ENCODE data around the gene ZMAT5. TPM values are rescaled to one million over a fixed set of nuclear protein-coding genes. Genes with fewer than 3 reads are reported as not detected.

The ZMAT5 gene, protein sequence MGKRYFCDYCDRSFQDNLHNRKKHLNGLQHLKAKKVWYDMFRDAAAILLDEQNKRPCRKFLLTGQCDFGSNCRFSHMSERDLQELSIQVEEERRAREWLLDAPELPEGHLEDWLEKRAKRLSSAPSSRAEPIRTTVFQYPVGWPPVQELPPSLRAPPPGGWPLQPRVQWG
- 22.8 and 24.0 TPM in 2 replicates for total RNA-seq

DNA sequence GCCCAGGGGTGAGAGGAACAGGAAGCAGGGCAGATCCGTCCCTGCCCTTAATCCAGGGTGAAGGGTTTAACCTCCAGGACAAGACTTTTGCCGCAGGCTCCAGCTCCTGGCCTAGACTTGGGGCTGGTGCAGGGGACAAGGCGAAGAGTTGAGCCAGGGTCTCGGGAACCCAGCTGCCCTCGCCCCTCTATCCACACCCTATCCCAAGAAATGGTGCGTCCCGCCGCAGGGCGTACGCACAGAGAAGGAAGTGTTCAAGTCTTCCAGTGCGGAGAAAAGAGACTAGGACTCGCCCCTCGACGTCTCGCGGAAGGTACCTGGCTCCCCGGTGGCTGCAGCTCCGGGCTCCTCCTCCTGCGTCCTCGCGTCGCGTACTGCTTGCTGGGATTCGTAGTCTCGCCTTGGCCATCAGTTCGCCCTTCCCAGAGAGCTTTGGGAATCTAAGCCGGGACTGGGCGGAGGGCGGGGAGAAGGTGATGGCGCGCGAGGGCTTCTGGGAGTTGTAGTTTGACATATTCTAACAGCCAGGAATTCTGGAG lies at the start of gene ZMAT5:
Gene ZMAT5, minus strand, starts transcription at position 376 of the 539 bp plus-strand sequence. CDS start 18,463 bp downstream, outside the sequence.

DNA sequence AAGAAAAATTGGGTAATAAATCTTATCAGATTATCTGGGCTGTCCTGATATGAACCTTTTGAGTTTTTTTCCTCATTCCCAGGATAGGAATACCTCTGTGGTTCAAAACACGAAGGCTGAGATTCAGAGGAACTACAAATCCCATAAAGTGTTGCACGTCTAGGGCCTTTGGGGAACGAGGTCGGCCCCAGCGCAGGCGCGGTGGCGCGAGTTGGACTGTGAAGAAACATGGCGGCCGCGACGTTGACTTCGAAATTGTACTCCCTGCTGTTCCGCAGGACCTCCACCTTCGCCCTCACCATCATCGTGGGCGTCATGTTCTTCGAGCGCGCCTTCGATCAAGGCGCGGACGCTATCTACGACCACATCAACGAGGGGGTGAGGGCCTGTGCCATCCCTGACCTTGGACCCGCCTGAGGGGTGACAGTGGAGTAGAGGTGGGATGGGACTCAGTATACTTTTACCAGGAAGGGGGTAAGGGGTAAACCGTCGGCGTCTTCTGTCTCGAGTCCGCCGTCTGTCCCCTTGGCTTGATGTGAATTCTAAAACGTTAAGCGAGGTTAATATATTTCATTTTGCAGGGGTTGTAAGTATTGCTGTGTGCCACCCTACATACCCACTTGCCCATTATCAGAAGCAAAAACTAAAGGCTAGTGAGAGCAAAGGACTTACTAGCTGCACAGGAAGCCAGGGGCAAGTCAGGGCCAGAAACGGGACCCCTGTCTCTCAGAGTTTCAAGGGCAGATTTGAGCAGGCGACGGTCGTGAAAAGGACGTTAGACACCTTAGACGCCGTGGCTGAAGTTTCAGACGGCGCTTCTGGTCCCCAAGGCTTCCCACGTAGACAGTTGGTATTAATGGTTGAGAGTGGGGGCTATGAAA lies 604 bp upstream of the ZMAT5 start, which contains the start of gene UQCR10:
Gene UQCR10, plus strand, starts transcription at position 199 of the 881 bp plus-strand sequence. Its CDS starts 30 bp downstream, at position 229.

DNA sequence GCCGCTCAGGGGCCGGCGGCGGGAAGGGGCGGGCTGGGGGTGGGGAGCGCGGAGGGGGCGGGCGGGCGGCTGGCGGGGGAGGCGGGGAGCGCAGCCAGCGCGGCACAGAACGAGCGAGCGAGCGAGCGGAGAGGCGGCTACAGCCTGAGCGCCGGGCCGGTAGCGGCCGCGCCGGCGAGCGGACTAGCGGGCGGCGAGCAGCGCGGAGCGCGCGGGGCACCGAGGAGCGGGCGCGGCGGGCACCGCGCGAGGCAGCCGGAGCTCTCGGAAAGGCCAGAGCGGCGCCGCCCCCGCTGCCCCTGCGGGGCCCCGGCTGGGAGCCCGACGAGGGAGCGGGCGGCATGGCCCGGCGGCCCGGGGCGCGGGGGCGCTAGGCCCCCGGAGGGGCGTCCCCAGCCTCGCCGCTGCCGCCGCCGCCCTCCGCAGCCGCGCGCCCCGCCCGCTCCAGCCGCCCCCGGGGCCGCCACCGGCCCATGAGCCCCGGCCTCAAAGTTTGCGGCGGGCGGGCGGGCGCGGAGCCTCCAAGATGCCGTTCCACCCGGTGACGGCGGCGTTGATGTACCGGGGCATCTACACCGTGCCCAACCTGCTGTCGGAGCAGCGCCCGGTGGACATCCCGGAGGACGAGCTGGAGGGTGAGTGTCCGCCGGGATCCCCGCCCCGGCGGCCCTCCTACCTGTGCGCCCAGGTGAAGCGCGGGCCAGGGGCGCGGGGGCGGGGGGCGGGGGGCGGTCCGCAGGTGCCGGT lies 46.7 kb downstream of the ZMAT5 start, which contains the start of gene CABP7:
Gene CABP7, plus strand, starts transcription at position 105 of the 747 bp plus-strand sequence. Its CDS starts 422 bp downstream, at position 527.

Other genes starting within 250 kb of the ZMAT5 start
- gene THOC5, start 213.2 kb downstream of the ZMAT5 start, total RNA-seq: 59.5 and 59.7 TPM in 2 replicates
- gene NIPSNAP1, start 185.9 kb downstream of the ZMAT5 start, total RNA-seq: 37.7 and 43.4 TPM in 2 replicates
- gene NF2, start 163.4 kb downstream of the ZMAT5 start, total RNA-seq: 81.1 and 83.1 TPM in 2 replicates
- gene CABP7, start 47.0 kb downstream of the ZMAT5 start, total RNA-seq: not detected in 2 replicates
- gene UQCR10, start 362 bp upstream of the ZMAT5 start, total RNA-seq: 61.1 and 76.6 TPM in 2 replicates
- 18.1 and 21.2 TPM in 2 replicates for gene ASCC2, start 71.3 kb upstream of the ZMAT5 start, total RNA-seq
- gene MTMR3, start 116.2 kb upstream of the ZMAT5 start, total RNA-seq: 29.9 and 42.4 TPM in 2 replicates

All from uterine smooth muscle cell (primary cell).